A549 (cell line): ENCODE results near the gene TMOD1.

Experiments used
- CHD4 ChIP-seq: fragments of 200-600 bp; sonication (generic); IDR thresholded peaks from 2 replicates; pipeline ENCODE4 v1.6.1; 2016; ENCODE audit warnings: antibody characterized with exemption, mild to moderate bottlenecking, borderline replicate concordance
- CTCF ChIP-seq: fragments of >200 bp; sonication (Bioruptor Twin); formaldehyde crosslinking; IDR thresholded peaks from 3 replicates; pipeline ENCODE4 v1.5.1; 2016
- ELK1 ChIP-seq: fragments of 150-350 bp; IDR thresholded peaks from 2 replicates; pipeline ENCODE4 v1.6.1; 2014; ENCODE audit warnings: low read depth, mild to moderate bottlenecking, low read length
- NR3C1 ChIP-seq: fragments of >200 bp; sonication (Bioruptor Twin); formaldehyde crosslinking; IDR thresholded peaks from 3 replicates; pipeline ENCODE4 v1.6.1; 2017

DNA sequence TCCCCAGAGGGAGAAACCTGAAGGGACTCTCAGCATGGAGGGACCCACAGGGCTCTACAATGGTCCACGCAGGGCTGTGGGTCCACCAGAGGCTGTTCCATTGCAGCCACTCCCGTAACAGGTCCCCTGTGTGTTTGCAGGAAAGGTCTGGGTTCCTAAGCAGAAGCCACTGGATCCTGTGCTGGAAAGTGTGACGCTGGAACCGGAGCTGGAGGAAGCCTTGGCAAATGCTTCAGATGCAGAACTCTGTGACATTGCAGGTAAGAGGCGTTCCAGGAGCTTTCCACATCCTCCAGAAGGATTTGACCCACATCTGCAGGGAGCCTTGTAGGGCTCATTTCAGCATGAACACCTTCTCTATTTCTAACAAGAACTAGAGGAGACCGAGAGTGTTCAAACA, 51.7 kb downstream of the TMOD1 start:
- no peak for TF ChIP-seq CTCF
- no peak for TF ChIP-seq ELK1
- TF ChIP-seq CHD4: no peak
- no peak for TF ChIP-seq NR3C1
